ENCODE data around the gene MRPS14. TPM values are rescaled to one million over a fixed set of nuclear protein-coding genes. Genes with fewer than 3 reads are reported as not detected.

Gene MRPS14
- total and polyA plus RNA-seq, 8 donors, result 30.3 to 46.6 (median 44.6) TPM

DNA sequence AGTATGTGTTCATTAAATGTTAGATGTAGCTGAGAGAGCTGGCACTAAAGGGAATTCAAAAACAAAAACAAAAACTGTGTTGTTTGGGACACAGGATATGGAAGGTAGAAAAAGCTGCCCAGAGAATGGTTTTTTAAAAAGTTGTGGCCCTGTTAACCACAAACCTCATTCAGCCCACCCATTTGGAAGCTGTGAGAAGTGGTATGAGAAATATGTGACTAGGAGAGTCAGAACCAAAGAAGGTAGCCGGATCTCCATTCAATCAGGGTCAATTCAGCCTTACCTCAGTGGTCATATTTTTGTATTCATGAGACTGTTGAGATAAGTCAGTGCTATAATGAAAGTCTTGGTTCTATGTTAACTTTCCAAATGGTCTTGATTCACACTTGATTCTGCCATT lies 53.2 kb downstream of the MRPS14 start:
- intact Hi-C loops (cut with DNase I), result no loop called here
- H3K27ac ChIP-seq, result peak overlapping the region in 1 of 2 donors; percentile 82

GRCh38 chr1:174968750-174969244 lies 54.4 kb downstream of the MRPS14 start:
- ATAC-seq (peak; percentile 24), DNase-seq (no peak)
- H3K27ac ChIP-seq, result peak overlapping the region; percentile 82 to 87
- no peaks in the 10 kb centered on the region for H3K27me3 ChIP-seq
- no peaks in the 10 kb centered on the region for H3K9me3 ChIP-seq
- H3K36me3 ChIP-seq, result no peaks in the 10 kb centered on the region
- peaks cover 45 to 74% of the 10 kb centered on the region in 2 donors for H3K4me1 ChIP-seq
- TF ChIP-seq, protein P1, sequence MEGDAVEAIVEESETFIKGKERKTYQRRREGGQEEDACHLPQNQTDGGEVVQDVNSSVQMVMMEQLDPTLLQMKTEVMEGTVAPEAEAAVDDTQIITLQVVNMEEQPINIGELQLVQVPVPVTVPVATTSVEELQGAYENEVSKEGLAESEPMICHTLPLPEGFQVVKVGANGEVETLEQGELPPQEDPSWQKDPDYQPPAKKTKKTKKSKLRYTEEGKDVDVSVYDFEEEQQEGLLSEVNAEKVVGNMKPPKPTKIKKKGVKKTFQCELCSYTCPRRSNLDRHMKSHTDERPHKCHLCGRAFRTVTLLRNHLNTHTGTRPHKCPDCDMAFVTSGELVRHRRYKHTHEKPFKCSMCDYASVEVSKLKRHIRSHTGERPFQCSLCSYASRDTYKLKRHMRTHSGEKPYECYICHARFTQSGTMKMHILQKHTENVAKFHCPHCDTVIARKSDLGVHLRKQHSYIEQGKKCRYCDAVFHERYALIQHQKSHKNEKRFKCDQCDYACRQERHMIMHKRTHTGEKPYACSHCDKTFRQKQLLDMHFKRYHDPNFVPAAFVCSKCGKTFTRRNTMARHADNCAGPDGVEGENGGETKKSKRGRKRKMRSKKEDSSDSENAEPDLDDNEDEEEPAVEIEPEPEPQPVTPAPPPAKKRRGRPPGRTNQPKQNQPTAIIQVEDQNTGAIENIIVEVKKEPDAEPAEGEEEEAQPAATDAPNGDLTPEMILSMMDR (IDR thresholded peaks at IDR 0.05), result no peak
- no peak overlapping the region for H3K4me3 ChIP-seq
- intact Hi-C loops (cut with DNase I), result no loop called here

More for the DNA sequence above, 53.2 kb downstream of the MRPS14 start:
- H3K27me3 ChIP-seq, result no peaks in the 10 kb centered on the region
- no peak for ATAC-seq
- no peaks in the 10 kb centered on the region for H3K9me3 ChIP-seq
- TF ChIP-seq, protein P1 (IDR thresholded peaks at IDR 0.05), result no peak
- no peak for DNase-seq
- H3K4me1 ChIP-seq, result peaks cover 33 to 62% of the 10 kb centered on the region in 2 donors
- H3K4me3 ChIP-seq, result no peak overlapping the region
- peaks cover 0 to 6% of the 10 kb centered on the region in 2 donors for H3K36me3 ChIP-seq

GRCh38 chr1:174967845-174968705 lies 55.1 kb downstream of the MRPS14 start:
- Histone ChIP-seq H3K36me3 (no peaks in the 10 kb centered on the region), H3K27me3 (no peaks in the 10 kb centered on the region), H3K27ac (peak overlapping the region; percentile 82 to 87), H3K4me3 (no peak overlapping the region), H3K9me3 (no peaks in the 10 kb centered on the region), H3K4me1 (peaks cover 51 to 81% of the 10 kb centered on the region in 2 donors)
- no peak for DNase-seq
- ATAC-seq, result no peak
- TF ChIP-seq, protein P1 (IDR thresholded peaks at IDR 0.05), result no peak
- intact Hi-C loops (cut with DNase I), result no loop called here

DNA sequence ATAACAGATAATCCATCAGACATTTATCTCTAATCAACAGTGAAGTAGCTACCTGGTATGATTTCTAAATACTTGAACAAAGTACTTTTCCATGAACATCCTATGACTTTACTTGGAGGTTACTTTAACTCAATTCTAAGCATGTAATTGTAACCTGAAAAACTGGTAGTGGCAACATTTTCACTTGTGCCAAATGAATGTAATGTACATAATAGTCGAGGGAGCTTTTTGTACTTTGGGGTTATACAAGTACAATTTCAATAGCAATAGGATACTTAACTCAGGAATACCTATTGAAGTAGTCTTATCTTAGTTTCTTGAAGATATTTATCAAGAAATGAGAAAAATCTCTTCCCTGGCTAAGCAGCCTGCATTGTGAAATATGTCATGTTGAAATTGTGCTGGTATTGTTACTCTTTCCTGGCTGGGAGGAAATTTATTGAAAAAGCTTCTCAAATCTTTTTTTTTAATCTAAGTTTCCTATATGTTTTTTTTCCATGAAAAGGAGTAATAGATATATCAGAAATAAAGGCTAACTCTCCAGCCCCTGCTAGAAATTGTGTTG lies 57.1 kb downstream of the MRPS14 start:
- peak overlapping the region in 1 of 2 donors; percentile 1 for H3K4me3 ChIP-seq
- ATAC-seq, result peak; percentile 51
- peaks cover 46 to 71% of the 10 kb centered on the region in 2 donors for H3K4me1 ChIP-seq
- DNase-seq, result peak in 1 of 4 donors; percentile 76
- H3K9me3 ChIP-seq, result no peaks in the 10 kb centered on the region
- H3K27ac ChIP-seq, result peak overlapping the region; percentile 82 to 87
- H3K36me3 ChIP-seq, result no peaks in the 10 kb centered on the region
- intact Hi-C loops (cut with DNase I), result no loop called here
- TF ChIP-seq, protein P1 (IDR thresholded peaks at IDR 0.05), result no peak
- no peaks in the 10 kb centered on the region for H3K27me3 ChIP-seq

Data from left lung (tissue), 10 donors.